ENCODE data around the gene ALDH8A1.
"Not testable (repeated sequence)": the region's sequence is repeated elsewhere in the genome, so short reads cannot be mapped to it uniquely, and the experiment has no call there.

ALDH8A1 gene

DNA sequence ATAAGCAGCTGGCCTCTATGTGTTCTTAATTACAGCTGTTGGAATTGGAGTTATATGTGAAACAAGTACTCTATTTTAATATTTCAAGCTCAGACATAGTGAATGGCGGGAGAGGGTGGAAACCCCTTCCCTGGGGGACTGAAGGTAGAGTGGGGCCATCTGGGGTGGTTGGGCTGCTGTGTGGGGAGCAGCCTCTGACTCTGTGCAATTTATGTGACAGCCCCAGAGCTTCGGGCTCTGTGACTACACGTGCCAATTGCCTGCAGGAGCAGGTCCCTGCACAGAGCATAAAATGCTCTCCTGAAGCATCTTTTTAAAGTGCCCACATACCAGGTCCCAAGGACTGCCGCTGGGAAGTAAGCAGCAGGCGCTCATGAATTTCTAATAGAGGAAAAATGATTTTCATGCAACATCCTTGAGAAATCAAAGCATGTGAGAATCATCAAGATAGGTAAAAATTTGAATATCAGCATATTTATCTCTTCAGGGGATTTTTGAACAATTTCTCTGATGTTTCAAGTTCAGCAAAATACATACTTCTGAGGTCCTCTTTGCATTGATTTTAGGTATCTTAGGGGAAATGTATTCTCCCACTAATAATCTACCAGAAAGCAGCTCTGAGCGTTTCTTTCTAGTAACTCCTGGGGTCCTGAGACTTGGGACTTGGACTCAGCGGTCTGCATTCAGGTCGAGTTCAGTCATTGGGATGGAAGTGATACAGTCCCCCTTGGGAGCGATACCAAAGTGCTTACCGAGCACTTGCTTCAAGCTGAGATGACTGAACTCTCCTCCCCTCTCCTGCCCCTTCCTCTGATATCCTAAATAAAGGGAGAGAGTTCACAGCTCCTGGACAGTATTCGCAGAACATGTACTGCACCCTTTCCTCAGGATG, 40.0 kb downstream of the ALDH8A1 start:
- no peak for DNase-seq

GRCh38 chr6:134908906-134909516, 40.9 kb downstream of the ALDH8A1 start:
- DNase-seq, result peak; percentile 16 to 45 (median 34)

- DNase-seq, result not testable (repeated sequence)
Observed at GRCh38 chr6:134904731-134905130, 45.2 kb downstream of the ALDH8A1 start.

DNA sequence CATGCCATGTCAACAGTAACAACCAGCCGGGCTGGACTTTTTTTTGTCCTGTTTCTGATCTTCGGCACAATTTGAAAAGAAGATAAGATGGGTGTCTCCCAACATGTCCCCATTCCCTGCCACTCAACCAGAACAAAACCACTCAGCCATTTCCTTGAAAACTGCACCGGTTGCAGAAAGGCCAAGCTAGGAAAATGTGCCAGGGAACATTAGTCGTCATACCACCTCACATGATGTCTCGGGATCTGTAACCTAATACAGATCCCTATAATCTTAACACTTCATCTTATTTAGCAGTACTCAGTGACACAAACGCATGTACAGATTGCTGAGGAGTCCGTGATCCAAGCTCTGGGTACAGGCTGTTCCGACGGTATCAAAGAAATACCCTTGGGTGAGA, 46.5 kb downstream of the ALDH8A1 start:
- DNase-seq, result no peak

- no peak for DNase-seq
Observed at GRCh38 chr6:134902936-134903335, 47.0 kb downstream of the ALDH8A1 start.

GRCh38 chr6:134902074-134902861, 47.6 kb downstream of the ALDH8A1 start:
- DNase-seq, result no peak

GRCh38 chr6:134898575-134898974, 51.3 kb downstream of the ALDH8A1 start:
- no peak for DNase-seq

DNA sequence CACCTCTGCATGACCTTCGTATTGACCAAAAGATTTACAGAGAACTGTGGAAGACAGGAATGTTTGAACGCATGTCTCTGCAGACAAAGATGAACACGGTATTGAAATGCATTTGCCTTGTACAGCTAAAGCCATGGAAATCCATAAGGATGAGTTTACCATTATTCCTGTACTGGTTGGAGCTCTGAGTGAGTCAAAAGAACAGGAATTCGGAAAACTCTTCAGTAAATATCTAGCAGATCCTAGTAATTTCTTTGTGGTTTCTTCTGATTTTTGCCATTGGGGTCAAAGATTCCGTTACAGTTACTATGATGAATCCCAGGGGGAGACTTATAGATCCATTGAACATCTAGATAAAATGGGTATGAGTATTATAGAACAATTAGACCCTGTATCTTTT, 51.7 kb downstream of the ALDH8A1 start:
- not testable (repeated sequence) for DNase-seq

- no peak for DNase-seq
Observed at GRCh38 chr6:134896910-134897309, 53.0 kb downstream of the ALDH8A1 start.

- DNase-seq, result no peak
Observed at GRCh38 chr6:134894800-134895199, 55.1 kb downstream of the ALDH8A1 start.

DNA sequence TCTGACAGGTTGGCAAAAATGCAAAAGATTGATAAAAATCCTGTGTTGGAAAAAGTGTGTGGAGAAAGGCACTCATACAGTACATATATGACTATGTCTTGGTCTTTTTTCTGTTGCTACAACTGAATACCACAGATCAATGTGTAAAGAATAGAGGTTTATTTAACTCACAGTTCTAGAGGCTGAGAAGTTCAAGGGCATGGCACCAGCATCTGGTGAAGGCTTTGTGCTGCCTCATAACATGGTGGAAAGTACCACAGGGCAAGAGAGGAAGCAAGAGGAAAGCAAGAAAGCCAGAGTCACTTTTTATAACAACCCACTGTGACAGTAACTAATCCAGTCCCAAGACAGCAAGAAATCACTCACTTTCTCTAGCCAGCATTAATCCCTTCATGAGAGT, 57.5 kb downstream of the ALDH8A1 start:
- DNase-seq, result no peak

DNA sequence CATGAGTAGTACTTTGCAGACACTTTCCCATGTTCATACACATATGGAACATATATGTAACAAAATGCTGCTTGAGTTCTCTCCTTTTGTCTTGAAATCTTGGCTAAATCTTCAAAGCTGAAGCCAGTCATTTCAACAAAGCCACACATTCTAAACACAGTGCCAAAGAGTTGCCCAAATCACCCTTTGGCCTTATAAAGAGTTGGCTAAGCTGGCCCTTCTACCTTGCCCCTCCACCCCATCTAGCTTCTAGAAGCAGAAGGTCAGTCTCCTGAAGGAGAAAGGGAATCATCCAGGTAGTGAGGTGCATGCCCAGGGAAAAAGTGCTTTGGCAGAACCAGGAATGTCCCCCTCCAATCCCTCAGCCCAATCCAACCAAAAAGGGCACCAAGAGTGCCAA, 58.3 kb downstream of the ALDH8A1 start:
- no peak for DNase-seq

- no peak for DNase-seq
Observed at GRCh38 chr6:134888316-134888715, 61.6 kb downstream of the ALDH8A1 start.

DNA sequence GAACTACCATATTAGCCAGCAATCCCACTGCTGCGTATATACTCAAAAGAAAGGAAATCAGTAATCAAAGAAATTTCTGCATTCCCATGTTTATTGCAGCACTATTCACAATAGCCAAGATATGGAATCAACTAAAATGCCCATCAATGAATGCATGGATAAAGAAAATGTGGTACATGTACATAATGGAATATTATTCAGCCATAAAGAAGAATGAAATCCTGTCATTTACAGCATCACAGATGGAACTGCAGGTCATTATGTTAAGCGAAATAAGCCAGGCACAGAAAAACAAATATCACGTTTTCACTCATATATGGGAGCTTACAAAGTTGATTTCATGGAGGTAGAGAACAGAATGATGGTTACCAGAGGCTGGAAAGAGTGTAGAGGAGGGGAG, 65.1 kb downstream of the ALDH8A1 start:
- no peak for DNase-seq

GRCh38 chr6:134883314-134883713, 66.6 kb downstream of the ALDH8A1 start:
- no peak for DNase-seq

DNA sequence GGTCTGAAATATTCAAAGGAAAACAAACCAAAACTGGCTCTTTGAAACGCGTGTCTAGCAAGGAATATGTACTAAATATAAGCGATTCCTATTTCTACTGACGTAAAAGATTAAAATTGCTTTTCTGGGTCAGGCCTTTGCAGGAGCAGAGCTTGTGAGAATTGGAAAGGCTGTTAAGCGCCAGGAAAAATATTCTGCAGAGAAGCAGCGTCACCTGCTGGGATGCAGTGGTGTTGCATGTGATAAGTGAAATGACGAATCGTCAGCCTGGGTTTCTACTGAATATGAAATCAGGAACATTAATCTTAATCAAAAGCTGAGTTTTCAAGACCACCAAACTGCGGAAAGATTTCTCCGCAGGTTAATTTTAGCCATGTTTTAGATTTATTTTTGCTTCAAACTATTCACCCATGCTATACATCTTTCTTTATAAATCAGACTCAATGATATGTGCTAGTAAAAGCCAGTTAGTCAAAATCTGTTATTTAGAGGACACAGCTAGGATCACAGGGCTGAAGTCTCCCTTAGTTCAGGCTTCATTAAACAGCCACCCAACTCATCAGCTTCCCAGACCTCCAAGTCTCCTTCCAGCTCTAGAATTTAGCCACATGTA, 67.4 kb downstream of the ALDH8A1 start:
- DNase-seq, result peak; percentile 70 to 81 (median 75)

DNA sequence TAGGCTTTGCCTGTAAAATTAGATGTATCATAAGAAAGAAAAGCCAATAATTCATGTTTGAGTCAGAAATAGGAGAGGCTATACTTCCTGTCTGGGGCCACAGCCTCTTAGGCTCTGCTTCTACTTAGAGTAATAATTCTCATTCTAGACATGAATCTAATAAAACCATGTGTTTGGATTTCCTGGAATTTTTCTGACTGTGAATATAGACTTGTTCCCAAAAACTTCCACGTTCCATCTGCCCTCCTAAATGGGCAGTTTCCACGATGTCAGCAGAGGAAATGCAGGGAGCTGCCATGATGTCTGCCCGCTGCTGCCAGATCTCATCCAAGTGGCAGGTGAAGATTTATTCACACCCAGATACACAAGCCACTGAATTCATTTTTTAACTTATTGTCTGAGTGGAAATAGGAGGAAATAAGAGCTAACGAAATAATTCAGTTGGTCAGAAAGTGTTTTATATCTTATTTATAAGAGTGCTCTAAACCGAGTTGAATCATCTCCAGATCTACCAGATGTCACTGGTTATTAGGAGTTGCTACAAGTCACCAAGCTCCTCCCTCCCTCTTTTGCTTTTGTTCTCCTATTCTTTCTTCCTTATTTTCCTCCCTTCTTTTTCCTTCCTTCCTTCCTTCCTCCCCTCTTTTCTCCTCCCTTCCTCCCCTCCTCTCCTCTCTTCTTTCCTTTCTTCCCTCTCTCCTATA, 69.3 kb downstream of the ALDH8A1 start:
- DNase-seq, result no peak

DNA sequence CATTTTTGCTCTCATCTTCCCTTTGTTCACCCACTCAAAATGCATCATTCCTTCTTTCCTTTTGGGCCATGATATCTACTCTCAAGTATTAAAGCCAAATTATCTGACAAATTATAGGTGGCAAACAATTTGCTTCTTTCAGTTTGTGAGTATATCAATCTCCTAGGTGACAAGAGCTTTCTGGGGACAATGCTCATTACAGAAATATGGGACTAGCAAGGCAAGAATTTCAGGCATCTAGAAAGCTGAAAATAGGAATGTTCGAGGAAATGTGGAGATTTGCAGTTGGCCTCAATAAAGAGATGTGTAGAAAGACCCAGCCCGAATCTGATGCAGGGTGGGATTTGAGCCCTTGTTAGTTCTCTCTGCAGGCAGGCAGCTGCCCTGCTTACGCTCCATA, 71.8 kb downstream of the ALDH8A1 start:
- DNase-seq, result no peak

DNA sequence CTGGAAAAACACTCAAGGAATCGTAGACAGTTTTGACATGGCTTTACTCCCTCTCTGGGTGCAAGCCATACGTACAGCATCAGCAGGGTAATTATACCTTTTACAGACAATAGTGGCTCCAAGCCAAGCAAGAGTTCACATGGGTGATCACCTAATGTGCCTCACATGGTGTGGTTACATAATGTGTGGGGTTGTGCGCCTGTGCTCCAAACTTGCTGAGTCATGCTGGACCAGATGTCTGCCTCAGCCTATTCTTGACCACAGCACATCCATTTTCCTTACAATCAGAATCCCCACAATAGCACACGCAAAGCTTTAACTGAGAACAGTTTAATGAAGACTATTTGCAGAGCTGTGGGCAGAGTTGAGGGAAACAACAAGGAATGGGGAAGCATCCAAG, 74.5 kb downstream of the ALDH8A1 start:
- no peak for DNase-seq

- DNase-seq, result no peak
Observed at GRCh38 chr6:134873500-134874388, 76.2 kb downstream of the ALDH8A1 start.

Data from suppressor macrophage treated with lipopolysaccharide for 1 hour (primary cell).